ENCODE measurements around the gene TMEM59L.
"Not testable (repeated sequence)": the region's sequence is repeated elsewhere in the genome, so short reads cannot be mapped to it uniquely, and the experiment has no call there.

TMEM59L gene

GRCh38 chr19:18595475-18595874 is 17.2 kb upstream of the TMEM59L start:
- FAIRE-seq (no peak), DNase-seq (ENCODE audit: insufficient read length) (no peak)
- no peak for TF ChIP-seq TAF1 (IDR thresholded peaks at IDR 0.05; ENCODE audit: borderline replicate concordance, low read depth, low read length)
- no peak for TF ChIP-seq POLR2AphosphoS5 (IDR thresholded peaks at IDR 0.05; ENCODE audit: low read depth, low read length)
- TF ChIP-seq POLR2A (IDR thresholded peaks at IDR 0.05; ENCODE audit: low read depth, low read length): no peak

GRCh38 chr19:18596752-18597157 is 15.9 kb upstream of the TMEM59L start:
- FAIRE-seq (peak; percentile 21), DNase-seq (ENCODE audit: insufficient read length) (no peak)
- TF ChIP-seq POLR2A (IDR thresholded peaks at IDR 0.05; ENCODE audit: low read depth, low read length): no peak
- no peak for TF ChIP-seq TAF1 (IDR thresholded peaks at IDR 0.05; ENCODE audit: borderline replicate concordance, low read depth, low read length)
- TF ChIP-seq POLR2AphosphoS5 (IDR thresholded peaks at IDR 0.05; ENCODE audit: low read depth, low read length): no peak

- DNase-seq (ENCODE audit: insufficient read length): no peak
- TF ChIP-seq POLR2A (IDR thresholded peaks at IDR 0.05; ENCODE audit: low read depth, low read length): no peak
- no peak for TF ChIP-seq TAF1 (IDR thresholded peaks at IDR 0.05; ENCODE audit: borderline replicate concordance, low read depth, low read length)
- no peak for TF ChIP-seq POLR2AphosphoS5 (IDR thresholded peaks at IDR 0.05; ENCODE audit: low read depth, low read length)
- no peak for FAIRE-seq
Measured at GRCh38 chr19:18597809-18598660, 14.6 kb upstream of the TMEM59L start.

GRCh38 chr19:18599485-18599884 is 13.2 kb upstream of the TMEM59L start:
- no peak for FAIRE-seq
- DNase-seq (ENCODE audit: insufficient read length): no peak
- no peak for TF ChIP-seq POLR2A (IDR thresholded peaks at IDR 0.05; ENCODE audit: low read depth, low read length)
- no peak for TF ChIP-seq TAF1 (IDR thresholded peaks at IDR 0.05; ENCODE audit: borderline replicate concordance, low read depth, low read length)
- TF ChIP-seq POLR2AphosphoS5 (IDR thresholded peaks at IDR 0.05; ENCODE audit: low read depth, low read length): no peak

GRCh38 chr19:18600692-18601397 is 11.8 kb upstream of the TMEM59L start:
- not testable (repeated sequence) for FAIRE-seq; DNase-seq (ENCODE audit: insufficient read length)

GRCh38 chr19:18601875-18602274 is 10.8 kb upstream of the TMEM59L start:
- FAIRE-seq: no peak
- DNase-seq (ENCODE audit: insufficient read length): no peak
- no peak for TF ChIP-seq TAF1 (IDR thresholded peaks at IDR 0.05; ENCODE audit: borderline replicate concordance, low read depth, low read length)
- no peak for TF ChIP-seq POLR2A (IDR thresholded peaks at IDR 0.05; ENCODE audit: low read depth, low read length)
- TF ChIP-seq POLR2AphosphoS5 (IDR thresholded peaks at IDR 0.05; ENCODE audit: low read depth, low read length): no peak

GRCh38 chr19:18603255-18603957 is 9.3 kb upstream of the TMEM59L start:
- FAIRE-seq (no peak), DNase-seq (ENCODE audit: insufficient read length) (no peak)
- no peak for TF ChIP-seq POLR2AphosphoS5 (IDR thresholded peaks at IDR 0.05; ENCODE audit: low read depth, low read length)
- TF ChIP-seq TAF1 (IDR thresholded peaks at IDR 0.05; ENCODE audit: borderline replicate concordance, low read depth, low read length): no peak
- TF ChIP-seq POLR2A (IDR thresholded peaks at IDR 0.05; ENCODE audit: low read depth, low read length): no peak

- FAIRE-seq (no peak), DNase-seq (ENCODE audit: insufficient read length) (no peak)
- no peak for TF ChIP-seq POLR2A (IDR thresholded peaks at IDR 0.05; ENCODE audit: low read depth, low read length)
- TF ChIP-seq TAF1 (IDR thresholded peaks at IDR 0.05; ENCODE audit: borderline replicate concordance, low read depth, low read length): no peak
- TF ChIP-seq POLR2AphosphoS5 (IDR thresholded peaks at IDR 0.05; ENCODE audit: low read depth, low read length): no peak
Measured at GRCh38 chr19:18603958-18604819, 8.5 kb upstream of the TMEM59L start.

GRCh38 chr19:18604820-18605159 is 7.9 kb upstream of the TMEM59L start:
- no peak for TF ChIP-seq POLR2AphosphoS5 (IDR thresholded peaks at IDR 0.05; ENCODE audit: low read depth, low read length)
- TF ChIP-seq TAF1 (IDR thresholded peaks at IDR 0.05; ENCODE audit: borderline replicate concordance, low read depth, low read length): no peak
- no peak for TF ChIP-seq POLR2A (IDR thresholded peaks at IDR 0.05; ENCODE audit: low read depth, low read length)
- no peak for FAIRE-seq
- no peak for DNase-seq (ENCODE audit: insufficient read length)

- FAIRE-seq (no peak), DNase-seq (ENCODE audit: insufficient read length) (no peak)
- TF ChIP-seq POLR2AphosphoS5 (IDR thresholded peaks at IDR 0.05; ENCODE audit: low read depth, low read length) (no peak), POLR2A (IDR thresholded peaks at IDR 0.05; ENCODE audit: low read depth, low read length) (no peak), TAF1 (IDR thresholded peaks at IDR 0.05; ENCODE audit: borderline replicate concordance, low read depth, low read length) (no peak)
Measured at GRCh38 chr19:18605196-18605545, 7.5 kb upstream of the TMEM59L start.
